DND-41 (cell line): ENCODE measurements around the gene ACTR2.
A peak's percentile ranks its signal among the peaks of the same experiment; 100 is the strongest.

Source experiments
- ATAC-seq: fragments of 200-7000 bp; cut with Tn5 transposase; 3 replicates; pipeline ENCODE4 v1.9.1; 2021; ENCODE audit warnings: low read depth; ENCODE audit not compliant: insufficient read depth
- DNase-seq: peaks from one replicate; pipeline ENCODE4 v3.0.0-alpha.2; 2020
- H2AFZ ChIP-seq: 2 replicates; pipeline ENCODE4 v1.6.0; 2012; ENCODE audit warnings: low read depth, low read length
- H3K27ac ChIP-seq: 2 replicates; pipeline ENCODE4 v1.5.1; 2012; ENCODE audit warnings: low read length, inconsistent platforms
- H3K27me3 ChIP-seq: fragments of 200-600 bp; sonication (generic); 2 replicates; pipeline ENCODE4 v1.6.0; 2012; ENCODE audit warnings: low read length, mild to moderate bottlenecking, inconsistent platforms; ENCODE audit not compliant: insufficient read depth, poor library complexity
- H3K36me3 ChIP-seq: 2 replicates; pipeline ENCODE4 v1.5.1; 2012; ENCODE audit warnings: low read length, inconsistent platforms; ENCODE audit not compliant: insufficient read depth
- H3K4me1 ChIP-seq: 2 replicates; pipeline ENCODE4 v1.5.1; 2012; ENCODE audit warnings: mild to moderate bottlenecking, low read length; ENCODE audit not compliant: insufficient read depth
- H3K4me2 ChIP-seq: 2 replicates; pipeline ENCODE4 v1.6.0; 2012; ENCODE audit warnings: mild to moderate bottlenecking, moderate library complexity, low read length, inconsistent platforms; ENCODE audit not compliant: insufficient read depth
- H3K4me3 ChIP-seq, 2 experiments: fragments of 200-600 bp in 1 of 2; shearing (Covaris generic) in 1 of 2; 2 replicates each; pipeline ENCODE4 v1.5.1; 2012 to 2016; ENCODE audit warnings: inconsistent platforms in 2 of 2, low read length in 2 of 2, mild to moderate bottlenecking in 2 of 2, low read depth in 1 of 2, moderate library complexity in 1 of 2
- H3K79me2 ChIP-seq: 2 replicates; pipeline ENCODE4 v1.6.0; 2012; ENCODE audit warnings: low read length, inconsistent platforms; ENCODE audit not compliant: insufficient read depth
- H3K9ac ChIP-seq: 2 replicates; pipeline ENCODE4 v1.6.0; 2012; ENCODE audit warnings: low read depth, mild to moderate bottlenecking, inconsistent platforms, low read length, moderate library complexity
- H3K9me3 ChIP-seq: 2 replicates; pipeline ENCODE4 v1.5.1; 2012; ENCODE audit warnings: low read length, moderate library complexity, mild to moderate bottlenecking, inconsistent platforms; ENCODE audit not compliant: insufficient read depth, severe bottlenecking
- H4K20me1 ChIP-seq: 2 replicates; pipeline ENCODE4 v1.6.0; 2012; ENCODE audit warnings: low read length; ENCODE audit not compliant: insufficient read depth
- CTCF ChIP-seq: IDR thresholded peaks from 2 replicates; pipeline ENCODE4 v1.5.1; 2012; ENCODE audit warnings: borderline replicate concordance, low read length, moderate library complexity, mild to moderate bottlenecking; ENCODE audit not compliant: poor library complexity, severe bottlenecking; ENCODE audit errors: extremely low read depth
- EZH2 ChIP-seq: IDR thresholded peaks from 3 replicates; pipeline ENCODE4 v1.6.1; 2012; ENCODE audit warnings: borderline replicate concordance, low read depth, mild to moderate bottlenecking, moderate library complexity, low read length, inconsistent platforms; ENCODE audit not compliant: severe bottlenecking

ACTR2 gene

GRCh38 chr2:65319674-65320041, 92.0 kb downstream of the ACTR2 start:
- H3K4me2 ChIP-seq = no peak overlapping the region
- TF ChIP-seq CTCF (no peak), EZH2 (no peak)
- no peaks in the 10 kb centered on the region for H3K9me3 ChIP-seq
- no peaks in the 10 kb centered on the region for H3K4me1 ChIP-seq
- 0 out of 2 replicates have a peak, but pooled peaks cover 4% of the 10 kb centered on the region for H4K20me1 ChIP-seq
- H2AFZ ChIP-seq = no peak overlapping the region
- DNase-seq (no peak), ATAC-seq (no peak)
- no peak overlapping the region for H3K4me3 ChIP-seq
- no peaks in the 10 kb centered on the region for H3K27me3 ChIP-seq
- H3K36me3 ChIP-seq = peaks cover 54% of the 10 kb centered on the region
- H3K79me2 ChIP-seq = 0 out of 2 replicates have a peak, but pooled peaks cover 2% of the 10 kb centered on the region
- no peak overlapping the region for H3K27ac ChIP-seq
- no peak overlapping the region for H3K9ac ChIP-seq

- Histone ChIP-seq H3K27me3 (no peaks in the 10 kb centered on the region), H4K20me1 (0 out of 2 replicates have a peak, but pooled peaks cover 4% of the 10 kb centered on the region), H3K4me2 (no peak overlapping the region), H2AFZ (no peak overlapping the region), H3K36me3 (peaks cover 52% of the 10 kb centered on the region), H3K27ac (no peak overlapping the region), H3K79me2 (0 out of 2 replicates have a peak, but pooled peaks cover under 1% of the 10 kb centered on the region), H3K9me3 (no peaks in the 10 kb centered on the region), H3K9ac (no peak overlapping the region), H3K4me1 (no peaks in the 10 kb centered on the region), H3K4me3 (no peak overlapping the region)
- TF ChIP-seq CTCF (peak; percentile 49), EZH2 (no peak)
- ATAC-seq (peak; percentile 45; the same call in 2 of the 3 replicates), DNase-seq (no peak)
These were observed 92.6 kb downstream of the ACTR2 start for GRCh38 chr2:65320042-65320725.
